ENCODE measurements around the gene LSM14B.

DNA sequence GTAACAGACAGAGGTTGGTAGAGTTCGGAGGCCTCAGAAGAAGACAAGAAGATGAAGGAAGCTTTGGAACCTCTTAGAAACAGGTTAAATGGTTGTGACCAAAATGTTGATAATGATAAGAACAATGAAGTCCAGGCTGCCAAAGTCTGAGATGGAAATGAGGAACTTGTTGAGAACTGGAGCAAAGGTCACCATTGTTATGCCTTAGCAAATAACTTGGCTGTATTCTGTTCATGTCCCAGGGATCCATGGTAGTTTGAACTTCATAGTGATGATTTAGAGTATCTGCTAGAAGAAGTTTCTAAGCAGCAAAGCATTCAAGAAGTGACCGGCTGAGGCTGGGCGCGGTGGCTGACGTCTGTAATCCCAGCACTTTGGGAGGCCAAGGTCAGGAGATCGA, 11.1 kb upstream of the LSM14B start:
- TF ChIP-seq EZH2 (IDR thresholded peaks at IDR 0.05; ENCODE audit: borderline replicate concordance), result no peak
- TF ChIP-seq, protein P1, sequence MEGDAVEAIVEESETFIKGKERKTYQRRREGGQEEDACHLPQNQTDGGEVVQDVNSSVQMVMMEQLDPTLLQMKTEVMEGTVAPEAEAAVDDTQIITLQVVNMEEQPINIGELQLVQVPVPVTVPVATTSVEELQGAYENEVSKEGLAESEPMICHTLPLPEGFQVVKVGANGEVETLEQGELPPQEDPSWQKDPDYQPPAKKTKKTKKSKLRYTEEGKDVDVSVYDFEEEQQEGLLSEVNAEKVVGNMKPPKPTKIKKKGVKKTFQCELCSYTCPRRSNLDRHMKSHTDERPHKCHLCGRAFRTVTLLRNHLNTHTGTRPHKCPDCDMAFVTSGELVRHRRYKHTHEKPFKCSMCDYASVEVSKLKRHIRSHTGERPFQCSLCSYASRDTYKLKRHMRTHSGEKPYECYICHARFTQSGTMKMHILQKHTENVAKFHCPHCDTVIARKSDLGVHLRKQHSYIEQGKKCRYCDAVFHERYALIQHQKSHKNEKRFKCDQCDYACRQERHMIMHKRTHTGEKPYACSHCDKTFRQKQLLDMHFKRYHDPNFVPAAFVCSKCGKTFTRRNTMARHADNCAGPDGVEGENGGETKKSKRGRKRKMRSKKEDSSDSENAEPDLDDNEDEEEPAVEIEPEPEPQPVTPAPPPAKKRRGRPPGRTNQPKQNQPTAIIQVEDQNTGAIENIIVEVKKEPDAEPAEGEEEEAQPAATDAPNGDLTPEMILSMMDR (IDR thresholded peaks at IDR 0.05; ENCODE audit: poor library complexity), result no peak

All from hepatocyte (in vitro differentiated cells).